GM19043 (cell line): ENCODE measurements around the gene TBCD.

Experiments
- ATAC-seq: cut with Tn5 transposase; IDR thresholded peaks from one replicate; pipeline ENCODE4 v1.9.1; 2021; ENCODE audit warnings: low read depth; ENCODE audit not compliant: unreplicated experiment

Gene TBCD

DNA sequence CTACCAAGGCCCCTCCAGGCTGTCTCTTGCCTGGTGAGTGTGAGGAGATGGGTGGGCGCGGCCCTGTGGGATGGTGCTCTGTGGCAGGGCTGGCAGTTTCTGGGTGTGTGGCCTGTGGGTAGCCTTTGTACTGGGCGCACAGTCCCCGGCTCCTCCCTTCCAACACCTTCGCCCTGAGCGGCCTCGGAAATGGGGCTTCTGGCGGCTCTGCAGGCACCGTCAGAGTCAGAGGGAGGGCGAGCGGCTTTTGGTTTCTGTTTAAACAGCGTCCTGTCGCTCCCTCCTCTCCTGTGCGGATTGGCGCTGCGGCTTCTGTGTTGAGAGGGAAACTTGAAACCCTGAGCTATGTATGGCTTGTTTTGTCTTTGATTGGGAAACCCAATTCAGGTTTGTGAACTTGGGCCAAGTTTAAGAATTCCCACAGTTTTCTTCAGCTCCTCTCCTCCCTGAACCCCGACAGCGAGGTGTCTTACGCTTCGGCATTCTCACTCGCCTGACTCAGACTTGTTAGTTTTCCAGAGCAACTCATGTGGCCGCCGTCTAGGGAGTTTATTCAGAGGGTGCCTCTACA is 96.2 kb downstream of the TBCD start:
- ATAC-seq = no peak

DNA sequence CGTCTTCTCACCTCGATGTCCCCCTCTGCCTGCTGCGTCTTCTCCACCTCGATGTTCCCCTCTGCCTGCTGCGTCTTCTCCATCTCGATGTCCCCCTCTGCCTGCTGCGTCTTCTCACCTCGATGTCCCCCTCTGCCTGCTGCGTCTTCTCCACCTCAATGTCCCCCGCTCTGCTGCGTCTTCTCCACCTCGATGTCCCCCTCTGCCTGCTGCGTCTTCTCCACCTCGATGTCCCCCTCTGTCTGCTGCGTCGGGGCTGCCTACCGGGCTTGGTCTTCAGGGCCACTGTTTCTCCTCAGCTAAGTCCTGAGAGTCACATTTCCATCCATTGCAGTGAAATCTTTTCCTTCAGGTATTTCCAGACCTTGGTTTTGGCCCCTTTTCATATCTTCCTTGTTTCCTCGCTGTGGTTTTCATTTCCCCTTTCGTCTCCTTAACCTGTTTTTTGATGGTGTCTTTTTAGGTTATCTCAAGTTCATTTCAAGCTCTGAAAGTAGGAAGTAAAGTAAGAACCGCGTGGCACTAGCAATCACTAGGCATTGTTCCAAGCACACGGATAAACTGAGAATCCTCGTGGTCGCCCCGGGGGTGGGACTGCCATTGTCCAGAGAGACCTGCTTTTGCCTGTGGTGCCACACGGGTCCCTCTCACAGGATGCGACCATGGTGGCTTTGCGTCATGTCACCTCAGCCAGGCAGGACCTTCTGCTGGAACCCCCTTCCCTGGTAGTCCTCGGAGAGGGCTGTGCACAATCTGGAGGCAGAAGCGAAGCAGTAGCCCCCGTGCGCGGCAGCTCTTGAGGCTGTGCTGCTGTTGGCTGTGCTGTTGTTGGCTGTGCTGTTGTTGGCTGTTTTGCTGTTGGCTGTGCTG is 97.4 kb downstream of the TBCD start:
- no peak for ATAC-seq

- ATAC-seq = no peak
Observed at GRCh38 chr17:82851381-82851780, 99.5 kb downstream of the TBCD start.

- ATAC-seq = no peak
Observed at GRCh38 chr17:82854226-82854625, 102.4 kb downstream of the TBCD start.

DNA sequence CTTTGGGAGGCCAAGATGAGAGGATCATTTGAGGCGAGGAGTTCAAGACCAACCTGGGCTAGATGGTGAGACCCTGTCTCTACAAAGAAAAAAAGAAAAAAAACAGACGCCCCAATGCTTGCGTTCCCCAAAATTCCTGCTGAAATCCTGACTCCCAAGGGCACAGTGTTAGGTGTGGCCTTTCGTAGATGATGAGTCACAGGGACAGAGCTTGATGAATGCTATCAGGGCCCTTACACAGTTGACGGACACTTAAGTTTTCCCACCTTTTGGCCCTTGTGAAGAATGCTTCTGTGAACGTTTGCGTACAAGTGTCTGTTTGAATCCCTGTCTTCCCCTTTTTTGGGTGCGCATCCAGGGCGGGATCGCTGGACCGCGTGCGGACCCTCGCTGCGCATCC is 104.5 kb downstream of the TBCD start:
- ATAC-seq = no peak

GRCh38 chr17:82858376-82859126 is 106.7 kb downstream of the TBCD start:
- ATAC-seq = no peak

GRCh38 chr17:82859431-82860403 is 107.9 kb downstream of the TBCD start:
- no peak for ATAC-seq

DNA sequence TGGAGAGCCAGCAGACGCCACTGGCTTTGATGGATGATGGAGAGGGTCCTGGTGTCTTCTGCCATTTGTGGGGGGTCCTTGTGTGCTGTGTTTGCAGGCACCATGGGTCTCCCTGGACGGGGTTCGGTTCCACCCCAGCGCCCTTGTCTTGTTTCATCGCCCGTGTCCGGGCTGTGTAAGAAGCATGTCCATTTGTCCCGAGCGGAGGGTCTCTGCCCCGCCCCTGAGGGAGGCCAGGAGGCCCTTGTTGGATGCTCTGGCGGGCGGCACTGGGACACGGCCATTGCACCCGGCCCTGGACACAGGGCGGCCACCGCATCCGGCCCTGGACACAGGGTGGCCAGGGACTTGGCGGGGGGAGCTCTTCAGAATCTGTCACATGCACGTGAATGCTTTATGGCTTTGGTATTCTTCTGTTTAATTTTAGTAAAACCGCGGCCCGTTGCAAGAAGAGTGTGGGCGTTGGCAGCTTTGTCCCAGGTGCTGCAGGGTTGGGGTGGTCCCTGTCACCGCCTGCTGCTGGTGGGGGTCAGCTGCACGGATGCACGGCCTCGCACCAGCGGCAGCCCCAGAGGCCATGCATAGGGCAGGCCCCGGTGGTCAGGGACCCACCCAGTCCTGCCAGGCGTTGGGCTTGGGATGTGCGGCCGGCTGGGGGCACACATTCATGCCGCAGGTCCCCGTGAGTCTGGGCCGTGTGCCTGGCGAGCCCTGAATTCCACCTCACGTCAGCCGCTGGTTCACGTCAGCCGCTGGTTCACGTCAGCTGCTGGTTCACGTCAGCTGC is 108.9 kb downstream of the TBCD start:
- no peak for ATAC-seq

- ATAC-seq = no peak
Observed at GRCh38 chr17:82861393-82861775, 109.5 kb downstream of the TBCD start.

DNA sequence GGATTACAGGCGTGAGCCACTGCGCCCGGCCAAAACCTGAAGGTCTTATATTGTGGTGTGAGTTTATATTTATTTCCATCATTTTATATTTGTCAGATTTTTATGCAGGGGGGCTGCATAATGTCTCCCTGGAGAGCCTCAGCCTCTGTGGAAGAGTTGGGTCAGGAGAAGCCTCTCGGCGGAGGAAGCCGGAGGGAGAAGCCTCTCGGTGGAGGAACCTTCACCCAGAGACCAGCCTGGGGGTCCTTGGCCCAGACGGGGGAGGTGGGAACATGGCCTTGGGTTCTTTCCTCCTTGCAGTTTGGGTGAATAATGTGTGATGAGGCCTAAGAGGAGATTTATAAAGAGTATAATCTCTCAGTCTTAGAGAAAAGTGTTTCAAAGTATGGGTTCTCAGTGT is 110.3 kb downstream of the TBCD start:
- ATAC-seq = no peak

GRCh38 chr17:82862737-82863382 is 111.0 kb downstream of the TBCD start:
- no peak for ATAC-seq

GRCh38 chr17:82863383-82863940 is 111.6 kb downstream of the TBCD start:
- ATAC-seq = no peak

GRCh38 chr17:82863941-82864712 is 112.3 kb downstream of the TBCD start:
- peak; percentile 76 for ATAC-seq

- ATAC-seq = no peak
Observed at GRCh38 chr17:82864713-82865248, 112.9 kb downstream of the TBCD start.

DNA sequence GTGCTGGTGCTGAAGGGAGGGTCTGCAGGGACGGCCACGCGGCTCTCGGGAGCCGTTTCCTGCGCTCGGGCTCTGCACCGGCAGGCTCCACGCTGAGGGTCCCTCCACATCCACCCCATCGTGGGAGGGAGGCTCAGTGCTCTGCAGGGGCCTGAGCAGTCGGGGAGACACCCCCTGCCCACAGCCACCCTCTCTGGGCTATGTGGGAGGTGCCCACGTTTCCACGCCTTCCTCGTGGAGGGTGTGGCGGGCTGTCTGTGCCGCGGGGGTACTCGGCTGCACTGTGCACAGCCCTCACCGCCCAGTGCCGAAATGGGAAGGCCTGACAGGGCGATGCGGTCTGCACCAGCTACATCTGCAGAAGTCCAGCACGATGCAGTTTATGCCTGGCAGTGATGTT is 113.4 kb downstream of the TBCD start:
- no peak for ATAC-seq

GRCh38 chr17:82865774-82866395 is 114.0 kb downstream of the TBCD start:
- no peak for ATAC-seq

- no peak for ATAC-seq
Observed at GRCh38 chr17:82866590-82867191, 114.8 kb downstream of the TBCD start.
